Heart left ventricle (tissue), 16 donors: Measurements from ENCODE around the gene TEDC1. TPM values are rescaled to one million over a fixed set of nuclear protein-coding genes. Genes with fewer than 3 reads are reported as not detected.

Experiments used
- ATAC-seq, 4 donors: fragments of 200-7000 bp; cut with Tn5 transposase; one replicate each; pipeline ENCODE4 v1.9.1; 2020 to 2022; ENCODE audit warnings: moderate library complexity in 4 of 4, mild to moderate bottlenecking in 3 of 4, moderate number of reproducible peaks in 1 of 4
- DNase-seq, 5 donors: peaks; one replicate each; pipeline ENCODE4 v3.0.0-alpha.2; 2020
- H3K27ac ChIP-seq, 12 donors: fragments of 200-600 bp; sonication (generic) in 4 of 12; one replicate each; pipeline versions ENCODE4 v1.5.0 to v1.8.0; 2016 to 2022; ENCODE audit warnings: mild to moderate bottlenecking in 2 of 12
- H3K27me3 ChIP-seq, 9 donors: fragments of 200-600 bp; sonication (generic) in 2 of 9; one replicate each; pipeline versions ENCODE4 v1.5.1 to v1.8.0; 2016 to 2022; ENCODE audit warnings: mild to moderate bottlenecking in 3 of 9
- H3K36me3 ChIP-seq, 9 donors: fragments of 200-600 bp; sonication (generic) in 2 of 9; one replicate each; pipeline versions ENCODE4 v1.5.0 to v1.8.0; 2018 to 2022; ENCODE audit warnings: mild to moderate bottlenecking in 2 of 9
- H3K4me1 ChIP-seq, 12 donors: fragments of 200-600 bp; sonication (generic) in 4 of 12; one replicate each; pipeline versions ENCODE4 v1.5.0 to v1.8.0; 2016 to 2022; ENCODE audit warnings: mild to moderate bottlenecking in 3 of 12
- H3K4me3 ChIP-seq, 12 donors: fragments of 200-600 bp; sonication (generic) in 4 of 12; one replicate each; pipeline versions ENCODE4 v1.5.0 to v1.8.0; 2017 to 2022; ENCODE audit warnings: mild to moderate bottlenecking in 9 of 12, moderate library complexity in 4 of 12
- H3K9me3 ChIP-seq, 12 donors: fragments of 200-600 bp; sonication (generic) in 4 of 12; one replicate each; pipeline versions ENCODE4 v1.5.0 to v1.8.0; 2016 to 2022; ENCODE audit warnings: mild to moderate bottlenecking in 1 of 12
- CTCF ChIP-seq, 12 donors: fragments of 200-600 bp; sonication (generic) in 4 of 12; IDR thresholded peaks; one replicate each; pipeline versions ENCODE4 v1.5.0 to v1.8.0; 2018 to 2022; ENCODE audit warnings: antibody characterized with exemption in 12 of 12, mild to moderate bottlenecking in 5 of 12
- POLR2A ChIP-seq, 2 donors: fragments of 450-650 bp; IDR thresholded peaks; one replicate each; pipeline ENCODE4 v1.6.1; 2017; ENCODE audit warnings: antibody characterized with exemption in 2 of 2, mild to moderate bottlenecking in 2 of 2, moderate library complexity in 2 of 2
- WGBS, 4 donors: extraction: QIAGEN DNeasy Blood & Tissue Kit in 2 of 4; methylation state at CpG; one replicate each; pipeline versions ENCODE4 v1.1.5 to v1.1.7; 2013 to 2018; 5-methylcytosine and 5-hydroxymethylcytosine counted together
- intact Hi-C, 10 donors: fragments of 100-400 bp; cut with DNase I; formaldehyde crosslinking; loops; one replicate each; pipeline versions ENCODE4 v1.11.1 to v1.14.2; 2022
- polyA plus RNA-seq, 2 donors: library from polyadenylated mRNA; stranded (reverse); fragments of 200-250 nt; gene quantifications; one replicate each; pipeline ENCODE4 v1.2.3, GENCODE V29; 2013
- total RNA-seq, 9 donors: library from RNA; depleted of rRNA in 2 of 9; stranded (reverse); fragments of >200 nt in 2 of 9; fragmentation: NEBNext Ultra II Directional in 3 of 9; extraction: Animal tissue kit (Norgen Biotek cat#: 25700) in 3 of 9; gene quantifications; one replicate each; pipeline versions ENCODE4 v1.1.0 to v1.2.4, GENCODE V29; 2016 to 2023
- donor health status: ischemic (EF 13 %, LVEDD 7.1; RV severe dilation, severe dysfunction).
- donor health status: healthy with polysubstance abuse.
- donor health status: DM: no; HTN: yes; CAD: no.
- donor health status: DM: no; HTN: no; CAD: no.
- donor health status: ischemic (EF 25% LVEDD 6.9; RV normal size, moderate dysfunction).
- donor health status: ischemic (EF 25% LVEDD 5.7; RV mildly dilated, moderate dysfunction).
- donor health status: healthy.
- donor health status: DM: yes; HTN: yes; CAD: no.
- donor health status: ischemic (EF 35%, LVEDD 5.7; RV mildly dilated, moderate dysfunction).
- donor health status: nonischemic (EF 11% LVEDD 7.7; RV severe dilation, severe dysfunction).
- donor health status: DM: yes; HTN: yes; CAD: no.
- donor health status: PGD.
- donor health status: ischemic (EF 29% LVEDD 5.4; RV normal size, mild dysfunction).
- donor health status: nonischemic (EF 23%, LVEDD 6.1; RV moderate dilation, normal function).

TEDC1 gene
- total and polyA plus RNA-seq, 11 donors: 0.94 to 12.4 (median 3.7) TPM

GRCh38 chr14:105471823-105472485 is 19.1 kb upstream of the TEDC1 start:
- peak overlapping the region; percentile 87 to 100 (median 97) for H3K27ac ChIP-seq
- peak in 4 of 5 donors; percentile 67 to 85 (median 74) for DNase-seq
- WGBS, 4 donors: 45 to 70% (median 52%) methylated on average over 2 to 8 of the region's 8 CpGs

GRCh38 chr14:105472486-105472991 is 18.5 kb upstream of the TEDC1 start:
- DNase-seq (peak; percentile 82 to 93 (median 88)), ATAC-seq (peak; percentile 33 to 46 (median 36))
- Histone ChIP-seq H3K4me3 (peak overlapping the region in 5 of 12 donors; percentile 57 to 100 (median 72)), H3K27ac (peak overlapping the region; percentile 87 to 100 (median 97)), H3K9me3 (no peaks in the 10 kb centered on the region), H3K4me1 (peaks cover 0 to 82% (median 70%) of the 10 kb centered on the region in 12 donors), H3K36me3 (peaks cover 0 to 11% (median 3%) of the 10 kb centered on the region in 9 donors), H3K27me3 (peaks cover 0 to 26% (median 0%) of the 10 kb centered on the region in 9 donors)
- TF ChIP-seq CTCF (IDR thresholded peaks at IDR 0.05) (peak in 8 of 12 donors; percentile 5 to 51 (median 26)), POLR2A (IDR thresholded peaks at IDR 0.05) (no peak)
- intact Hi-C loops: no loop called here
- WGBS, 4 donors: 42 to 54% (median 52%) methylated on average over 10 to 12 of the region's 12 CpGs; no CpG with 5 or more reads in 1 of the 4 donors

More at GRCh38 chr14:105471823-105472485, 19.1 kb upstream of the TEDC1 start:
- H3K27me3 ChIP-seq: peaks cover 0 to 26% (median 0%) of the 10 kb centered on the region in 9 donors
- no peaks in the 10 kb centered on the region for H3K9me3 ChIP-seq
- intact Hi-C loops: no loop called here
- peak overlapping the region in 1 of 12 donors; percentile 15 for H3K4me3 ChIP-seq
- peaks cover 0 to 17% (median 3%) of the 10 kb centered on the region in 9 donors for H3K36me3 ChIP-seq
- peak; percentile 11 to 35 (median 22) for ATAC-seq
- TF ChIP-seq POLR2A (IDR thresholded peaks at IDR 0.05): no peak
- no peak for TF ChIP-seq CTCF (IDR thresholded peaks at IDR 0.05)
- H3K4me1 ChIP-seq: peaks cover 0 to 83% (median 69%) of the 10 kb centered on the region in 12 donors

GRCh38 chr14:105473033-105473676 is 17.9 kb upstream of the TEDC1 start:
- Histone ChIP-seq H3K36me3 (peaks cover 0 to 10% (median 3%) of the 10 kb centered on the region in 9 donors), H3K4me3 (peak overlapping the region in 11 of 12 donors; percentile 43 to 100 (median 72)), H3K27ac (peak overlapping the region; percentile 87 to 100 (median 97)), H3K27me3 (peaks cover 0 to 26% (median 0%) of the 10 kb centered on the region in 9 donors), H3K9me3 (no peaks in the 10 kb centered on the region), H3K4me1 (peaks cover 0 to 80% (median 65%) of the 10 kb centered on the region in 12 donors)
- DNase-seq: peak in 3 of 5 donors; percentile 57 to 71 (median 57)
- no peak for ATAC-seq
- 19 to 29% (median 26%) methylated on average over 4 to 7 of the region's 7 CpGs for WGBS, 4 donors
- TF ChIP-seq CTCF (IDR thresholded peaks at IDR 0.05): no peak
- TF ChIP-seq POLR2A (IDR thresholded peaks at IDR 0.05): no peak
- intact Hi-C loops: no loop called here
